ENCODE data around the gene AGO1.
"Not testable (repeated sequence)": the region's sequence is repeated elsewhere in the genome, so short reads cannot be mapped to it uniquely, and the experiment has no call there.

Gene AGO1

DNA sequence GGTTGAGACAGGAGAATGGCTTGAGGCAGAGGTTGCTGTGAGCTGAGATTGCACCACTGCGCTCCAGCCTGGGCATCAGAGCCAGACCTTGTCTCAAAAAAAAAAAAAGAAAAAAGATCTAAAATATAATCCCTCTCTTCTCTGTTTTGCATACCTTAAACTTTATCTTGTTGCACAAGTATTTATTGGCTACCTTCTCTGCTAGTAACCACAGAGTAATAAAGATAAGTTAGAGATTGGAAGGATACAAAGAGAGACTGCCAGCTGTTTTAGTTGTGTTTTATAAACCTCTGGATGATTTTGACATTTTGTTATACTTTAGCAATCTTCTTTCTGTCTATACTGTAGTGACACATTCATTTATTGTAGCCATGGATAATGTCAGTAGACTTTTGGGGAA, 75.5 kb downstream of the AGO1 start:
- Histone ChIP-seq H3K9ac (no peak overlapping the region), H4K20me1 (peaks cover 28% of the 10 kb centered on the region; the same call in 1 of the 2 replicates), H3K4me1 (peaks cover 7% of the 10 kb centered on the region; the same call in 1 of the 2 replicates), H3K36me3 (peaks cover 7% of the 10 kb centered on the region; the same call in 1 of the 2 replicates), H3K27ac (no peak overlapping the region), H3K9me3 (no peaks in the 10 kb centered on the region), H3K27me3 (no peaks in the 10 kb centered on the region), H3K4me3 (no peak overlapping the region), H3K4me2 (no peak overlapping the region)
- TF ChIP-seq Cebpa-rat (IDR thresholded peaks at IDR 0.05): no peak

GRCh38 chr1:35959304-35959703, 76.3 kb downstream of the AGO1 start:
- peaks cover 4% of the 10 kb centered on the region; the same call in 1 of the 2 replicates for H3K9me3 ChIP-seq
- H3K4me2 ChIP-seq: no peak overlapping the region
- H3K9ac ChIP-seq: no peak overlapping the region
- peaks cover 7% of the 10 kb centered on the region; the same call in 1 of the 2 replicates for H3K4me1 ChIP-seq
- no peak overlapping the region for H3K4me3 ChIP-seq
- no peaks in the 10 kb centered on the region for H3K27me3 ChIP-seq
- no peak for TF ChIP-seq Cebpa-rat (IDR thresholded peaks at IDR 0.05)
- H3K36me3 ChIP-seq: peaks cover 5% of the 10 kb centered on the region; the same call in 1 of the 2 replicates
- H3K27ac ChIP-seq: no peak overlapping the region
- peaks cover 28% of the 10 kb centered on the region; the same call in 1 of the 2 replicates for H4K20me1 ChIP-seq

DNA sequence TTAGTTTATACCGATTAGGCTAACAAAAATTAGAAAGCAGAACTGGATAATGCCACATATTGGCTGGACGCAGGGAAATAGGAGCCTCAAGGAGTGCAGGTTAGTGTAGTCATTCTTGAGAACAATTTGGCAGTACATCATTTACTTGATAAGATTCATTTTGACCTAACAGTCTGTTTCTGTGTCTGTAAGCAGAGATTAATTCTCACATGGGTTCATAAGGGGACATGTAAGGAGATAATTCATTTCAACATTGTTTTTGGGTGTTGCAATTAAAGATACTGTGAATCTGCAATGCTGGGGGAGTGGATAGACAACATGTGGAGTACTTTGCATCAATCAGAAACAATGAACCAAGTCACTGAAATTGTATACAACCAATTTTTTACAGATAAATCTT, 79.9 kb downstream of the AGO1 start:
- TF ChIP-seq Cebpa-rat (IDR thresholded peaks at IDR 0.05): no peak
- Histone ChIP-seq H3K9ac (no peak overlapping the region), H3K4me2 (no peak overlapping the region), H3K4me3 (no peak overlapping the region), H3K27me3 (no peaks in the 10 kb centered on the region), H3K36me3 (peaks cover 8% of the 10 kb centered on the region), H3K27ac (no peak overlapping the region), H4K20me1 (peaks cover 30% of the 10 kb centered on the region; the same call in 1 of the 2 replicates), H3K4me1 (no peaks in the 10 kb centered on the region), H3K9me3 (peaks cover 4% of the 10 kb centered on the region; the same call in 1 of the 2 replicates)

- not testable (repeated sequence) for H3K9me3 ChIP-seq
These were observed 81.3 kb downstream of the AGO1 start for GRCh38 chr1:35964277-35964676.

GRCh38 chr1:35968396-35968795, 85.4 kb downstream of the AGO1 start:
- Histone ChIP-seq H3K9ac (no peak overlapping the region), H3K4me1 (no peaks in the 10 kb centered on the region), H3K9me3 (peaks cover 4% of the 10 kb centered on the region; the same call in 1 of the 2 replicates), H3K4me3 (no peak overlapping the region), H3K27ac (no peak overlapping the region), H4K20me1 (peaks cover 17% of the 10 kb centered on the region; the same call in 1 of the 2 replicates), H3K4me2 (no peak overlapping the region), H3K36me3 (peaks cover 47% of the 10 kb centered on the region), H3K27me3 (no peaks in the 10 kb centered on the region)
- TF ChIP-seq Cebpa-rat (IDR thresholded peaks at IDR 0.05): no peak

More at GRCh38 chr1:35964277-35964676, 81.3 kb downstream of the AGO1 start:
- H3K4me3 ChIP-seq, H3K27ac ChIP-seq, H3K4me1 ChIP-seq, H3K27me3 ChIP-seq, H3K4me2 ChIP-seq, H3K9ac ChIP-seq: not testable (repeated sequence)
- H3K36me3 ChIP-seq: peaks cover 19% of the 10 kb centered on the region
- H4K20me1 ChIP-seq: peaks cover 25% of the 10 kb centered on the region; the same call in 1 of the 2 replicates

DNA sequence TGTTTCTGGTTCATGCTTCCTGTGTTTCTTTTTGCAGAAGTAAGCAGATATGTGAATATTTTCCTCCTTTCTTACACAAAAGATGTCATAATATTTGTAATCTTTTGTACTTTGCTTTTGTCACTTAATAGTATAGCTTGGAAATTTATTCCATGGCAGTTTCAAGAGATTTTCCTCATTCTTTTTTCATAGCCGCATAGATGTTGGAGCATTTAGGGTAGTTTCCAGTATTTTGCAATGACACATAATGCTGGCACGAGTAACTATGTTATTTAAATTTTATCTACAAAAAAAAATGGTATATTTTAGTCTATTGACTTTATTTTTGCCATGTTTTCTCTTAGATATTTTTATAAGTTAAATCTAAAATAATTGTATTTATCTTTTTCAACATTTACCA, 88.6 kb downstream of the AGO1 start:
- H4K20me1 ChIP-seq: peaks cover 5% of the 10 kb centered on the region; the same call in 1 of the 2 replicates
- no peak overlapping the region for H3K4me3 ChIP-seq
- H3K4me2 ChIP-seq: no peak overlapping the region
- TF ChIP-seq Cebpa-rat (IDR thresholded peaks at IDR 0.05): no peak
- no peaks in the 10 kb centered on the region for H3K4me1 ChIP-seq
- H3K9ac ChIP-seq: no peak overlapping the region
- no peaks in the 10 kb centered on the region for H3K9me3 ChIP-seq
- H3K27ac ChIP-seq: no peak overlapping the region
- no peaks in the 10 kb centered on the region for H3K27me3 ChIP-seq
- H3K36me3 ChIP-seq: peaks cover 60% of the 10 kb centered on the region

DNA sequence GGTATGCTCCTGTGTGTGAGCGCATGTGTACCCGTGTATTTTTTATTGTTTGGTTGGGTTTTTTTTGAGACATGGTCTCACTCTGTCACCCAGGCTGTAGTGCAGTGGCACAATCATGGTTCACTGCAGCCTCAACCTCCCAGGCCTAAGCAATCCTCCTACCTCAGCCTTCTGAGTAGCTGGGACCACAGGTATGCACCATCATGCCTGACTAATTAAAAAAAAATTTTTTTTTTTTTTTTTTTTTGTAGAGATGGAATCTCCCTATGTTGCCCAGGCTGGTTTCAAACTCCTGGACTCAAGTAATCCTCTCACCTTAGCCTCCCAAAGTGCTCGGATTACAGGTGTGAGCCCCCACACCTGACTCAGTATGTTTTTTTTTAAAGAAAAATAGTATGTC, 89.6 kb downstream of the AGO1 start:
- not testable (repeated sequence) for H4K20me1 ChIP-seq, H3K27ac ChIP-seq, H3K9ac ChIP-seq, H3K27me3 ChIP-seq, H3K4me3 ChIP-seq, H3K4me2 ChIP-seq, H3K4me1 ChIP-seq, H3K9me3 ChIP-seq
- peaks cover 59% of the 10 kb centered on the region for H3K36me3 ChIP-seq

DNA sequence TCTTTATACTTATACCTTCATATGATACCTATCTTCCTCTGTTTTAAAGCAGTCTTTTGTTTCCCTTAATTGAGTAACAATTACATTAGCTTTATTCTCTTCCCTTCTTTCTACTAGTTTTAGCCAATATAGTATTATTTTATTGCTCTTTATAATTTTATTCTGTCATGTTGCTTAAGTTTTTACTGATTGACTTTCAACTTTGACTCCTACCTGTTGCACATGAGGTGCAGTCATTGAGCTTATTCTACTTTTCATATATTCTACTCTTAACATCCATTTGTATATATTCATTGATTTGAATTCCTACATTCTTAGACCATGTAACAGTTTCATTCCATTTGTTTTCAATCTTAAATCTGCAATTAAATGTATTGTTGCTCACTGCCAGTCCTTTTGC, 97.1 kb downstream of the AGO1 start:
- no peaks in the 10 kb centered on the region for H4K20me1 ChIP-seq
- no peak overlapping the region for H3K9ac ChIP-seq
- no peaks in the 10 kb centered on the region for H3K4me1 ChIP-seq
- TF ChIP-seq Cebpa-rat (IDR thresholded peaks at IDR 0.05): no peak
- H3K27ac ChIP-seq: no peak overlapping the region
- no peak overlapping the region for H3K4me3 ChIP-seq
- no peaks in the 10 kb centered on the region for H3K9me3 ChIP-seq
- H3K36me3 ChIP-seq: peaks cover 55% of the 10 kb centered on the region
- H3K27me3 ChIP-seq: no peaks in the 10 kb centered on the region
- no peak overlapping the region for H3K4me2 ChIP-seq

Data from BLaER1 (cell line).